Lower lobe of right lung (tissue), 2 donors: ENCODE results near the gene DDHD1. TPM values are rescaled to one million over a fixed set of nuclear protein-coding genes. Genes with fewer than 3 reads are reported as not detected.
A peak's percentile ranks its signal among the peaks of the same experiment; 100 is the strongest.

ENCODE experiments used
- ATAC-seq, 2 donors: fragments of 200-7000 bp; cut with Tn5 transposase; one replicate each; pipeline ENCODE4 v1.9.1; 2020 to 2022; ENCODE audit warnings: mild to moderate bottlenecking in 2 of 2, moderate library complexity in 2 of 2
- DNase-seq: peaks from one replicate; pipeline ENCODE4 v3.0.0-alpha.2; 2020
- H3K27ac ChIP-seq: fragments of 200-600 bp; one replicate; pipeline ENCODE4 v1.8.0; 2022
- H3K27me3 ChIP-seq: fragments of 200-600 bp; one replicate; pipeline ENCODE4 v1.8.0; 2022; ENCODE audit warnings: low read depth
- H3K36me3 ChIP-seq: fragments of 200-600 bp; one replicate; pipeline ENCODE4 v1.8.0; 2022; ENCODE audit warnings: mild to moderate bottlenecking
- H3K4me1 ChIP-seq: fragments of 200-600 bp; one replicate; pipeline ENCODE4 v1.8.0; 2022
- H3K4me3 ChIP-seq: fragments of 200-600 bp; one replicate; pipeline ENCODE4 v1.8.0; 2022; ENCODE audit warnings: mild to moderate bottlenecking
- H3K9me3 ChIP-seq: fragments of 200-600 bp; one replicate; pipeline ENCODE4 v1.8.0; 2022
- intact Hi-C: fragments of 100-400 bp; cut with DNase I; formaldehyde crosslinking; loops from one replicate; pipeline ENCODE4 v1.11.0; 2022
- total RNA-seq: library from RNA; stranded (reverse); fragmentation: NEBNext Ultra II Directional; extraction: Animal tissue kit (Norgen Biotek cat#: 25700); gene quantifications from one replicate; pipeline ENCODE4 v1.2.1, GENCODE V29; 2021
- TF ChIP-seq, protein P1 (sequence below): fragments of 200-600 bp; IDR thresholded peaks from one replicate; pipeline ENCODE4 v1.8.0; 2022; ENCODE audit warnings: antibody characterized with exemption, mild to moderate bottlenecking
- donor health status: DM: no; HTN: yes; CAD: no; lungs with severe emphysema.

The DDHD1 gene
- total RNA-seq, 1 donor from 2014 or later: 32.6 TPM

DNA sequence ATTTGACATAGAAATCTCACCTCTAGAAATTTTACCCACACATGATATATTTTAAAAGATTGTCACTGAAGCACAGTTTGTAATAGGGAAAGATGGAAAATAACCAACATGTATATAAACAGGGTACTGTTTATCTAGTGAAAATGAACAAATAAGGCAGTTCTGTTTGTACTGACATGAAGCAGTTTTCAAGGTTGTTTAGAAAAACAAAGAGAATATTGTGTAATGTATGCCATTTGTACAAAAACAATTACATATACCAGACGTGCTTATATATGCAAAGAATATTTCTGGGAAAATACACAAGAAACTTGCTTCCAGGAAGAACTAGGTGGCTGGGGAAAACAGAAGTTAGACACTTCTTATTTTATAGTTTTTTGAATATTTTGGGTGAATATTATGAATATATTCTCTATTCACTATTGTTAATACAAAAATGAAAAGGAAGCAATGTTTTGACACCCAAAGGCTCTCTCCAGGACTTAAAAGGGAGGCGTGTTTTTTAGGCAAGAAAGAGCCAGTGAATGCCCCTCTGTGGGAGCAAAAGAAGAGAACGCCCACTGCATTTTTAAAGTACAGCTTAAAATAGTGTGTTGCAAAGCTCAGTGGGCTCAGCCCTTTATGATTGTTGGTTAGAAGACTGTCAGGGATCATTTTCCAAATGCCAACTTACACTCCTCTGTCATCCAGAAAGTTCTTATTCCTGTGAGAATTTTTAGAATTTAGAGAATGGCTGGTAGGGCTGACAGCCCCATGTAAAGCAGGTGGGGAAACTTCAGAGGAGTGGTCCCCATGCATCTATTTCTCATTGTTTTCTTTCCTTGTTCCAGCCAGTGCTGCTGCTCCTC is 142.7 kb downstream of the DDHD1 start:
- ATAC-seq (no peak), DNase-seq (no peak)
- intact Hi-C loops: no loop called here
- no peaks in the 10 kb centered on the region for H3K9me3 ChIP-seq
- H3K27me3 ChIP-seq: no peaks in the 10 kb centered on the region
- H3K36me3 ChIP-seq: no peaks in the 10 kb centered on the region
- TF ChIP-seq, protein P1, sequence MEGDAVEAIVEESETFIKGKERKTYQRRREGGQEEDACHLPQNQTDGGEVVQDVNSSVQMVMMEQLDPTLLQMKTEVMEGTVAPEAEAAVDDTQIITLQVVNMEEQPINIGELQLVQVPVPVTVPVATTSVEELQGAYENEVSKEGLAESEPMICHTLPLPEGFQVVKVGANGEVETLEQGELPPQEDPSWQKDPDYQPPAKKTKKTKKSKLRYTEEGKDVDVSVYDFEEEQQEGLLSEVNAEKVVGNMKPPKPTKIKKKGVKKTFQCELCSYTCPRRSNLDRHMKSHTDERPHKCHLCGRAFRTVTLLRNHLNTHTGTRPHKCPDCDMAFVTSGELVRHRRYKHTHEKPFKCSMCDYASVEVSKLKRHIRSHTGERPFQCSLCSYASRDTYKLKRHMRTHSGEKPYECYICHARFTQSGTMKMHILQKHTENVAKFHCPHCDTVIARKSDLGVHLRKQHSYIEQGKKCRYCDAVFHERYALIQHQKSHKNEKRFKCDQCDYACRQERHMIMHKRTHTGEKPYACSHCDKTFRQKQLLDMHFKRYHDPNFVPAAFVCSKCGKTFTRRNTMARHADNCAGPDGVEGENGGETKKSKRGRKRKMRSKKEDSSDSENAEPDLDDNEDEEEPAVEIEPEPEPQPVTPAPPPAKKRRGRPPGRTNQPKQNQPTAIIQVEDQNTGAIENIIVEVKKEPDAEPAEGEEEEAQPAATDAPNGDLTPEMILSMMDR: no peak
- H3K27ac ChIP-seq: peak overlapping the region; percentile 61
- peaks cover 6% of the 10 kb centered on the region for H3K4me1 ChIP-seq
- H3K4me3 ChIP-seq: no peak overlapping the region

DNA sequence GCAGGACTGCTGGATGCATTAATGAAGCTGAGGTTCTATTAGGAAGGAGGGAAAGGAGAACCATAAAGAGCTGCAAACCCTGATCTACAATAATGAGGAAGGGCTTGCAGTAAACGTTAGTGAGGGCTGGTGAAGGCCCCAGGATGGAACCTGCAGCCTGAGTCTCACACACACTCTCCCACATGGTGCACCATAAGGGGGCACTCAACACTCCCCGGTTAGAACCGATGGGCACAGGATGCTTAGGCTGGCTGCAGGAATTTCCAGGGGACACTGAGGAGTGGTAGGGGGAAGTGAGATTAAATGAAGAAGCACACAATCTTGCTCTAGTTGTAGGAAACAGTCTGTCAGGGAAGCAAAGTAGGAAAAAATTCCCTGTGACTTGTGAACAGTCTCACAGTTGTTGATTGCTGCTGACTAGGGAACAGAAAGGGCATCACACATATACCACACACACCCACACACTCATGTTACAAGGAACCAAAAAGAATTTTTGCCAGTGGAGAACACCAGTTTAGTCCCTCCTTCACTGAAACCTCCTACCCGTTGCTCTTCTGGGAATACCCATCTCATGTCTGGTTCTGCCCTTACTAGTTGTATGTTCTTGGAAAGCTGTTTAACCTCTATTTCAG is 146.1 kb downstream of the DDHD1 start:
- H3K9me3 ChIP-seq: no peaks in the 10 kb centered on the region

DNA sequence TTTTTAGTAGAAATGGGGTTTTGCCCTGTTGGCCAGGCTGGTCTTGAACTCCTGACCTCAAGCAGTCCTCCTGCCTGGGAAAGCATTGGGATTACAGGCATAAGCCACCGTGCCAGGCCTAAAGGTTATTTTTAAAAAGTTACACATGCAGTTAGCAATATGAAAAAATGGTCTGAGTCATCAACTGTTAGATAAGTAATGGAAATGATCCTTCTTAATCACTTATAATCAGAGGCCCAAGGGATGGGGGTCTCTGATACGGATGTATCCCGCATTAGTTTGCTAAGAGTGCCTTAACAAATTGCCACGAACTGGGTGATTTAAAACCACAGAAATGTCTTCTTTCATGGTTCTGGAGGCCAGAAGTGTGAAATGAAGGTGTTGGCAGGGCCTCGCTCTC is 148.1 kb downstream of the DDHD1 start:
- Histone ChIP-seq H3K27ac (no peak overlapping the region), H3K4me1 (no peaks in the 10 kb centered on the region), H3K9me3 (no peaks in the 10 kb centered on the region), H3K36me3 (no peaks in the 10 kb centered on the region), H3K4me3 (no peak overlapping the region), H3K27me3 (no peaks in the 10 kb centered on the region)
- intact Hi-C loops: no loop called here
- no peak for DNase-seq
- ATAC-seq: no peak
- TF ChIP-seq, protein P1: no peak

More for the DNA sequence above, 146.1 kb downstream of the DDHD1 start:
- H3K27me3 ChIP-seq: no peaks in the 10 kb centered on the region
- H3K4me3 ChIP-seq: no peak overlapping the region
- DNase-seq (no peak), ATAC-seq (no peak)
- H3K4me1 ChIP-seq: peaks cover 6% of the 10 kb centered on the region
- no peak overlapping the region for H3K27ac ChIP-seq
- intact Hi-C loops: no loop called here
- no peaks in the 10 kb centered on the region for H3K36me3 ChIP-seq
- TF ChIP-seq, protein P1: no peak

DNA sequence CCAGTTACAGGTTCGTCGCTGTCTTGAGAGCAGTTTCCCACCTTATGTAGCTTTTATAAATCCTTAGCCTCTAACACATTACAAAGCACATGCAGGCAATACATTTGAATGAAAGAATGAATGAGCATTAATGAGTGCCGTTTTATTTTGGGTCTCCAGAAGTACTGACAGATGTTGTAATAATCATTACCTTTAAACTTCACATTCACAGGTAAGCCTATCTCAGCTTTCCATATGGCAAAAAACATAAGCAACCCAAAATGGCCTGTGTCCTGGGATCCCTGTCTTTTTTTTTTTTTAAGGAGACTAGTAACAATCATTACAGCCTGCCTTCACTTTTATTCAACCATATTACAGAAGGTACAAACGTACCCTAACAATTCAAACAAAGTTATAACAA is 149.3 kb downstream of the DDHD1 start:
- Histone ChIP-seq H3K36me3 (no peaks in the 10 kb centered on the region), H3K4me1 (no peaks in the 10 kb centered on the region), H3K9me3 (no peaks in the 10 kb centered on the region), H3K27ac (no peak overlapping the region), H3K4me3 (no peak overlapping the region), H3K27me3 (no peaks in the 10 kb centered on the region)
- TF ChIP-seq, protein P1: no peak
- ATAC-seq (no peak), DNase-seq (no peak)
- intact Hi-C loops: no loop called here

DNA sequence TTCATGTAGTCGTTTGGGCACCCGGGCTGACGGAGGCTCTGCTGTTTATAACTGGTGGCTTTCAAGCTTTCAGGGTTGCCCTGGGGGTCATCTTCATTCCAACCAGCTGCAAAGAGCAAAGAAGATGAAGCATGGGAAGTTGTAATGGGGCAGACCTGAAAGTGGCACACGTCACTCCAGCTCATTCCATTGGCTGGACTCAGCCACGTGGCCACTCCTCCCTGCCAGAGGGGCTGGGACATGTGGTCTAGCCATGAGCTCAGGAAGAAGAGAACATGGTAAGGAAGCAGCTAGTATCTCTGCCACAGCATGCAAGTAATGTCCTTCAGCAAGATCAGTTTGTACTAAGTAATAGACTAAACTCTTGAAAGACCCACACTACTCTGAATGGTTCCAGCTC is 150.5 kb downstream of the DDHD1 start:
- no peaks in the 10 kb centered on the region for H3K9me3 ChIP-seq
- H3K27me3 ChIP-seq: no peaks in the 10 kb centered on the region
- intact Hi-C loops: no loop called here
- H3K4me1 ChIP-seq: peaks cover 5% of the 10 kb centered on the region
- ATAC-seq (no peak), DNase-seq (no peak)
- H3K36me3 ChIP-seq: no peaks in the 10 kb centered on the region
- H3K27ac ChIP-seq: no peak overlapping the region
- TF ChIP-seq, protein P1: no peak
- no peak overlapping the region for H3K4me3 ChIP-seq
